ACC112 (cell line): ENCODE data around the gene FAHD1.

Experiments used
- H2AFZ ChIP-seq: fragments of 200-600 bp; sonication (generic); one replicate; pipeline ENCODE4 v1.6.0; 2017; ENCODE audit warnings: antibody characterized with exemption, low read length; ENCODE audit not compliant: unreplicated experiment
- H3K27ac ChIP-seq: fragments of 200-600 bp; sonication (generic); 2 replicates; pipeline ENCODE4 v1.5.1; 2014; ENCODE audit warnings: low read depth, mild to moderate bottlenecking, antibody characterized with exemption, low read length, moderate library complexity
- H3K27me3 ChIP-seq: fragments of 200-600 bp; sonication (generic); 2 replicates; pipeline ENCODE4 v1.6.1; 2014; ENCODE audit warnings: mild to moderate bottlenecking, antibody characterized with exemption, low read length, moderate library complexity, mixed read lengths; ENCODE audit not compliant: insufficient read depth
- H3K36me3 ChIP-seq: fragments of 200-600 bp; sonication (generic); 2 replicates; pipeline ENCODE4 v1.6.1; 2016; ENCODE audit warnings: mild to moderate bottlenecking, antibody characterized with exemption, low read length, moderate library complexity, mixed read lengths; ENCODE audit not compliant: insufficient read depth
- H3K4me1 ChIP-seq: fragments of 200-600 bp; sonication (generic); one replicate; pipeline ENCODE4 v1.6.1; 2016; ENCODE audit warnings: low read length, mixed read lengths; ENCODE audit not compliant: insufficient read depth, unreplicated experiment, control insufficient read depth
- H3K4me3 ChIP-seq: fragments of 200-600 bp; sonication (generic); 2 replicates; pipeline ENCODE4 v1.5.1; 2014; ENCODE audit warnings: mild to moderate bottlenecking, low read depth, low read length
- H3K79me2 ChIP-seq: fragments of 200-600 bp; sonication (generic); one replicate; pipeline ENCODE4 v1.6.0; 2016; ENCODE audit warnings: low read length; ENCODE audit not compliant: control insufficient read depth, unreplicated experiment, insufficient read depth

FAHD1 gene

GRCh38 chr16:1782408-1783264 is 44.4 kb upstream of the FAHD1 start, which contains the start of the genes NUBP2 and SPSB3:
TSS of gene NUBP2 (plus strand) at chr16:1782960. CDS start at chr16:1783021, 61 bp downstream.
TSS of gene SPSB3 (minus strand) at chr16:1782571. CDS start at chr16:1781483, 1,088 bp downstream.
- no peaks in the 10 kb centered on the region for H3K36me3 ChIP-seq
- peak within 1 kb of the TSS; percentile 92 for H3K4me3 ChIP-seq
- peak within 1 kb of the TSS; percentile 15; the same call in 1 of the 2 replicates for H3K27ac ChIP-seq
- H3K79me2 ChIP-seq: peaks cover 38% of the 10 kb centered on the region
- no peaks in the 10 kb centered on the region for H3K27me3 ChIP-seq
- peaks cover 11% of the 10 kb centered on the region for H3K4me1 ChIP-seq
- H2AFZ ChIP-seq: peak within 1 kb of the TSS; percentile 91

DNA sequence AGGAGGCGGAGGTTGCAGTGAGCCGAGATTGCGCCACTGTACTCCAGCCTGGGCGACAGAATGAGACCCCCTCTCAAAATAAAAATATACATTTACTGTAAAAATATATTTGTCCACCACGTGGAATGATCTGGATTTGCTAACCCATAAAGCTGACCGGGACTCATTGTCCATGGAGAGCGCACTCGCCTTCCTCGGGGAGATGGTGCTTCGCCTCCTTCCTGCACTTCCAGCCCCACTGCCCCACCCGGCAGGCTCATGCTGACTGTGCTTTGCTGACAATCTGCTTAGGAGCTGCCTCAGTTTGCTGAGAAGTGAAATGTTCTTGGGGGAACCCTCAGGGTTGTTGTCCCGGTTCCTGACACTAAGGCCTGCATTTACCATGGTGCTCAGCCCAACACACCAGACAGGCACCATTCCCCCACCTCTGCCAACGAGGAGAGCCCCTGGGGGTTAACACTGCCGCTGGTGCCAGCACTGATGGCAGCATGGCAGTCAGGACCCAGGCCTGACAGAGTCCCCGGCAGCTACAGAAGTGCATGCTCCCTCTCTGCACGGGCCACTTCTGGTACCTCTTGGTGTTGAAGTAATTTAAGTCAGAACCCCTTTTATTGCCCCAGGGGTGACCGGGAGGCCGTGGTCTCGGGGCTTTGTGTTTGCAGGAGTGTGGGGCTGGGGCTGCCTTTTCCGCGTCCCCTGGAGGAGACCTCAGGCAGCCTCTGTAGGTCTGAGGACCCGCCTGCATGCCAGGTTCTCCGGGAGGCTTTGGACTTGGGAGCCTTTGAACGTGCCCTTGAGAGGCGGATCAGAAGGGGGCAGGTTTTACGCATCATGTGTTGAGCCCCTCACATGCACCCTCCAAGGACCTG is 41.8 kb upstream of the FAHD1 start:
- no peak overlapping the region for H3K4me3 ChIP-seq
- H3K79me2 ChIP-seq: peaks cover 42% of the 10 kb centered on the region
- no peaks in the 10 kb centered on the region for H3K27me3 ChIP-seq
- H3K27ac ChIP-seq: no peak overlapping the region
- no peaks in the 10 kb centered on the region for H3K36me3 ChIP-seq
- peaks cover 11% of the 10 kb centered on the region for H3K4me1 ChIP-seq
- no peak overlapping the region for H2AFZ ChIP-seq

- H3K4me3 ChIP-seq: no peak overlapping the region
- H3K36me3 ChIP-seq: no peaks in the 10 kb centered on the region
- H3K27ac ChIP-seq: no peak overlapping the region
- peaks cover 11% of the 10 kb centered on the region for H3K4me1 ChIP-seq
- H2AFZ ChIP-seq: no peak overlapping the region
- H3K79me2 ChIP-seq: peaks cover 42% of the 10 kb centered on the region
- H3K27me3 ChIP-seq: no peaks in the 10 kb centered on the region
Measured at GRCh38 chr16:1785846-1786170, 41.2 kb upstream of the FAHD1 start.

DNA sequence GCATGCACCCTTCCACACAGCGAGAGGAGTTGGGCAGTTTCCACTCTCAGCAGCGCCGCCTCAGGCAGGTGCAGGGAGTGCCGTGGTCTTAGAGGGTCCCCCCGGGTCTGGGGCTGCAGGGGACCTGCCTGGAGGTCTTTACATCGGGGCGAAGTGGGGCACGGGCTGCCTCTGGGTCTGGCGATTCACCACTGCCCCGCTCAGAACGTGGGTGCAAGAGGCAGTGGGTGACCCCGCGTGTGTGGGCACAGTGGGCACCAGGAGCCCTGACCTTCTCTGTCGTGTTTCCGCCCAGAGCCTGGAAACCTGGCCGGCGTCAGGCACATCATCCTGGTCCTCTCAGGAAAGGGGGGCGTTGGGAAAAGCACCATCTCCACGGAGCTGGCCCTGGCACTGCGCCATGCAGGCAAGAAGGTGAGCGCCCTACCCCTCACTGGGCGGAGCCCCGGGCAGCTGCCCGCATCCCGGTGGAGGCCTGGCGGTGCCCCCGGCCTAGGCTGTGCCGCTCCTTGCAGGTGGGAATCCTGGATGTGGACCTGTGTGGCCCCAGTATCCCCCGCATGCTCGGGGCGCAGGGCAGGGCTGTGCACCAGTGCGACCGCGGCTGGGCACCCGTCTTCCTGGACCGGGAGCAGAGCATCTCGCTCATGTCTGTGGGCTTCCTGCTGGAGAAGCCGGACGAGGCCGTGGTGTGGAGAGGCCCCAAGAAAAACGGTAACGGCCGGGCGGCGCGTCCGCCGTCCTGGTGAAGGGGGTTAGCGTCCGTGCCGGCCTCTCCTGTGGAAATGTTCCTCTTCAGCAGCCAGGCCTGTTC is 40.6 kb upstream of the FAHD1 start:
- H2AFZ ChIP-seq: no peak overlapping the region
- H3K79me2 ChIP-seq: peaks cover 42% of the 10 kb centered on the region
- H3K4me1 ChIP-seq: peaks cover 7% of the 10 kb centered on the region
- no peaks in the 10 kb centered on the region for H3K36me3 ChIP-seq
- no peak overlapping the region for H3K27ac ChIP-seq
- no peaks in the 10 kb centered on the region for H3K27me3 ChIP-seq
- H3K4me3 ChIP-seq: no peak overlapping the region

DNA sequence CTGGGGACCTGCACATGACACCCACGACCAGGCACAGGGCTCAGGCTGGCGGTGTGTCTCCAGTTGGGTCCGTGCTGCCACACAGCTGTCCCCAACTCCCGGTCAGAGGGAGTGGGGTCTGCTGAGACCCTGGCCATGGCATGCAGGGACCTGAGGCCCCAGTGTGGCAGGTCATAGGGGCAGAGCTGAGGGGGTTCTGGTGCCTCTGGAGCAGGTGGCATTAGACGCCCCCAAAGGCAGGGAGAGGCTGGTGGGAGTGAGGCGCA is 40.0 kb upstream of the FAHD1 start:
- H3K4me3 ChIP-seq: no peak overlapping the region
- no peaks in the 10 kb centered on the region for H3K36me3 ChIP-seq
- no peak overlapping the region for H3K27ac ChIP-seq
- H3K79me2 ChIP-seq: peaks cover 42% of the 10 kb centered on the region
- H3K4me1 ChIP-seq: peaks cover 5% of the 10 kb centered on the region
- no peaks in the 10 kb centered on the region for H3K27me3 ChIP-seq
- no peak overlapping the region for H2AFZ ChIP-seq

DNA sequence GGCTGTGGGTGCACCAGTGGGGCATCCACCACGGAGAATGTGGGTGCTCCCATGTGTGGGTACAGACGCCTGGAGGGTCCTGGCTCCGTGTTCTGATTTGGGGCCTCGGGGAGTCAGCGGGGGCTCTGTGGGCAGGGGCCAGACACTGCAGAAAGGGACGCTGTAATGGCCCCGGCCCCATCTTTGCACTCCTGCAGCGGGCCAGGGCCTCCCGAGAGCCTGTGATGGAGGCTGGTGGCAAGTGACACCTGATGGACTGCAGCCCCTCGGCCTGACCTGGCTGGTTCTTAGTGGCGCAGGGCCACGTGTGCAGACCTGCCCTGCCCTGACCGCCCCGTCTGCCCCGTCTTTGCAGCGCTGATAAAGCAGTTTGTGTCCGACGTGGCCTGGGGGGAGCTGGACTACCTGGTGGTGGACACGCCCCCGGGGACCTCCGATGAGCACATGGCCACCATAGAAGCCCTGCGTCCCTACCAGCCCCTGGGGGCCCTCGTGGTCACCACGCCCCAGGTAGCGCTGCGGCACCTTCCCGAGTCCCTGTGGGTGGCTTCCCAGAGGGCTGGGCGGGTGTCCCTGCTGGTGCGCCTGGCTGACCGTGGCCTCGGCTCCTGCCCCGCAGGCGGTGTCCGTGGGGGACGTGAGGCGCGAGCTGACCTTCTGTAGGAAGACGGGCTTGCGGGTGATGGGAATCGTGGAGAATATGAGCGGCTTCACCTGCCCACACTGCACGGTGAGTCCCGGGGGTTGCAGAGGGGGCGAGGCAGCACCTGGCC is 39.5 kb upstream of the FAHD1 start:
- Histone ChIP-seq H3K36me3 (no peaks in the 10 kb centered on the region), H3K79me2 (peaks cover 42% of the 10 kb centered on the region), H3K4me3 (no peak overlapping the region), H3K27ac (no peak overlapping the region), H2AFZ (no peak overlapping the region), H3K27me3 (no peaks in the 10 kb centered on the region), H3K4me1 (peaks cover 5% of the 10 kb centered on the region)

DNA sequence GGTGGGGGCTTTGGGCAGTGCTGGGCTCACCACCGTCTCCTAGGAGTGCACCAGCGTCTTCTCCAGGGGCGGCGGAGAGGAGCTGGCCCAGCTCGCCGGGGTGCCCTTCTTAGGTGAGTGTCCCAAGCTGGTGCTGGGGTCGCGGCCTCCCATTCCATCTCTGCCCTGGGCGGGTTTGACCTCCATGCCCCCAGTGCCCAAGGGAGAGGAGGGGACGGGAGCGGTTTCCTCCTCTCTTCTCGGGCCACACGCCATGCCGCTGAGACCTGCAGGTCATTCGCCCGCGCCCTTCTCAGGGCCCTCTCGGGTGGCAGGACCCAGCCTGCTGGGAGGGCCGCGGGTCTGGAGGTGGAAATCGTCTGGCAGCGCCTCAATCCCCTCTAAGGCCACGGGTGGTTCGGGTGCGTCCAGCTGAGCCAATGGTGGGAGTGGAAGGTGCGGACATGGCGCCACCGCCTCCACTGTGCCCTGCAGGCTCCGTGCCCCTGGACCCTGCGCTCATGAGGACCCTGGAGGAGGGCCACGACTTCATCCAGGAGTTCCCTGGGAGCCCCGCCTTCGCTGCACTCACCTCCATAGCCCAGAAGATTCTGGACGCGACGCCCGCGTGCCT is 38.8 kb upstream of the FAHD1 start:
- H3K4me3 ChIP-seq: no peak overlapping the region
- peaks cover 5% of the 10 kb centered on the region for H3K4me1 ChIP-seq
- no peak overlapping the region for H2AFZ ChIP-seq
- H3K36me3 ChIP-seq: no peaks in the 10 kb centered on the region
- peaks cover 40% of the 10 kb centered on the region for H3K79me2 ChIP-seq
- H3K27ac ChIP-seq: no peak overlapping the region
- H3K27me3 ChIP-seq: no peaks in the 10 kb centered on the region

DNA sequence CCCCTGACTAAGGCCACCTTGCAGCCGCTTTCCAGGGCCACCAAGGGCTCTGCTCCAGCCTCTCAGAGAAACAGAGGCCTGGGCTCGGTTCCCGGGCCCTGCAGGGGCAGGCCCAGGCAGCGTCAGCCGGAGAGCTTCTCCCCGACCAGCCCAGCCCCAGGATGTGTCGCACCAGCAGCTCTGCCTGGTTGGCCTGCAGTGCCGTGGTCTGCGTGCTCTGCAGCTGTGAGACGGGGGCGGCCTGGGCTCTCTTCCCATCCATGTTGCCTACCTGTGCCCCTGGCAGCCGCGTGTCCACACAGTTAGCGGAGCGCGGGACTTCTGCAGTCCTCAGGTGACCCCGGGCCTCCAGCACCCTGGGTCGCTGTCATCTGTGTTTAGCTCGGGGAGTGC is 38.3 kb upstream of the FAHD1 start:
- no peak overlapping the region for H3K27ac ChIP-seq
- peaks cover 5% of the 10 kb centered on the region for H3K4me1 ChIP-seq
- H3K4me3 ChIP-seq: no peak overlapping the region
- no peaks in the 10 kb centered on the region for H3K27me3 ChIP-seq
- no peaks in the 10 kb centered on the region for H3K36me3 ChIP-seq
- no peak overlapping the region for H2AFZ ChIP-seq
- H3K79me2 ChIP-seq: peaks cover 36% of the 10 kb centered on the region

GRCh38 chr16:1789643-1790045 is 37.4 kb upstream of the FAHD1 start:
- H3K4me1 ChIP-seq: no peaks in the 10 kb centered on the region
- no peak overlapping the region for H3K4me3 ChIP-seq
- H3K27me3 ChIP-seq: no peaks in the 10 kb centered on the region
- no peak overlapping the region for H3K27ac ChIP-seq
- H3K79me2 ChIP-seq: peaks cover 26% of the 10 kb centered on the region
- H2AFZ ChIP-seq: no peak overlapping the region
- H3K36me3 ChIP-seq: no peaks in the 10 kb centered on the region

GRCh38 chr16:1790261-1790610 is 36.8 kb upstream of the FAHD1 start:
- no peaks in the 10 kb centered on the region for H3K36me3 ChIP-seq
- H3K4me3 ChIP-seq: no peak overlapping the region
- no peaks in the 10 kb centered on the region for H3K4me1 ChIP-seq
- H3K27me3 ChIP-seq: no peaks in the 10 kb centered on the region
- no peak overlapping the region for H3K27ac ChIP-seq
- no peak overlapping the region for H2AFZ ChIP-seq
- H3K79me2 ChIP-seq: peaks cover 21% of the 10 kb centered on the region
